Stimulated activated naive B cell treated with anti-CD40 and anti-IgM and Interleukin-4, amounts not matched to agents 10 μg/mL and 1 μg/mL and 100 μg/mL, for 72 hours (primary cell): ENCODE data around the gene TMX2.
"Not testable (repeated sequence)": the region's sequence is repeated elsewhere in the genome, so short reads cannot be mapped to it uniquely, and the experiment has no call there.

Experiments used
- ATAC-seq, 2 donors: fragments of 150-1000 bp; cut with Tn5 transposase; replicated peaks; 2 replicates each; pipeline ENCODE4 v1.10.0; 2021; ENCODE audit warnings: moderate library complexity in 1 of 2
- DNase-seq: peaks from one replicate; pipeline ENCODE4 v3.0.0; 2021
- H3K27ac Mint-ChIP-seq: one replicate; pipeline ENCODE4 v1.8.0; 2022; ENCODE audit warnings: mild to moderate bottlenecking, mixed read lengths
- H3K27me3 Mint-ChIP-seq, 2 donors: one replicate each; pipeline ENCODE4 v1.8.0; 2022; ENCODE audit warnings: mixed read lengths in 2 of 2
- H3K36me3 Mint-ChIP-seq, 2 donors: one replicate each; pipeline ENCODE4 v1.8.0; 2022; ENCODE audit warnings: mixed read lengths in 2 of 2, mild to moderate bottlenecking in 1 of 2
- H3K4me1 Mint-ChIP-seq, 2 donors: one replicate each; pipeline ENCODE4 v1.8.0; 2022; ENCODE audit warnings: mixed read lengths in 2 of 2, mild to moderate bottlenecking in 1 of 2
- H3K4me3 Mint-ChIP-seq, 2 donors: one replicate each; pipeline ENCODE4 v1.8.0; 2022; ENCODE audit warnings: mild to moderate bottlenecking in 2 of 2, mixed read lengths in 2 of 2, moderate library complexity in 1 of 2
- H3K9me3 Mint-ChIP-seq, 2 donors: one replicate each; pipeline ENCODE4 v1.8.0; 2022; ENCODE audit warnings: mixed read lengths in 2 of 2, mild to moderate bottlenecking in 1 of 2

Gene TMX2, protein sequence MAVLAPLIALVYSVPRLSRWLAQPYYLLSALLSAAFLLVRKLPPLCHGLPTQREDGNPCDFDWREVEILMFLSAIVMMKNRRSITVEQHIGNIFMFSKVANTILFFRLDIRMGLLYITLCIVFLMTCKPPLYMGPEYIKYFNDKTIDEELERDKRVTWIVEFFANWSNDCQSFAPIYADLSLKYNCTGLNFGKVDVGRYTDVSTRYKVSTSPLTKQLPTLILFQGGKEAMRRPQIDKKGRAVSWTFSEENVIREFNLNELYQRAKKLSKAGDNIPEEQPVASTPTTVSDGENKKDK

GRCh38 chr11:57712256-57713150 lies at the start of gene TMX2:
Gene TMX2, plus strand, starts transcription at chr11:57712593. Its CDS starts 26 bp downstream, at chr11:57712619.
- Mint-ChIP-seq H3K9me3 (no peaks in the 10 kb centered on the region), H3K27me3 (no peaks in the 10 kb centered on the region), H3K4me1 (peaks cover 25 to 40% of the 10 kb centered on the region in 2 donors), H3K4me3 (peak within 1 kb of the TSS; percentile 91 to 99), H3K36me3 (peaks cover 14 to 17% of the 10 kb centered on the region in 2 donors), H3K27ac (peak within 1 kb of the TSS; percentile 99)
- ATAC-seq (peak; percentile 94), DNase-seq (peak; percentile 88)

GRCh38 chr11:57662893-57663292 lies 49.5 kb upstream of the TMX2 start:
- H3K27me3 Mint-ChIP-seq = no peaks in the 10 kb centered on the region
- ATAC-seq (no peak), DNase-seq (no peak)
- no peaks in the 10 kb centered on the region for H3K9me3 Mint-ChIP-seq
- H3K27ac Mint-ChIP-seq = no peak overlapping the region
- H3K4me1 Mint-ChIP-seq = peaks cover 14 to 32% of the 10 kb centered on the region in 2 donors
- H3K4me3 Mint-ChIP-seq = no peak overlapping the region
- peaks cover 16 to 41% of the 10 kb centered on the region in 2 donors for H3K36me3 Mint-ChIP-seq

DNA sequence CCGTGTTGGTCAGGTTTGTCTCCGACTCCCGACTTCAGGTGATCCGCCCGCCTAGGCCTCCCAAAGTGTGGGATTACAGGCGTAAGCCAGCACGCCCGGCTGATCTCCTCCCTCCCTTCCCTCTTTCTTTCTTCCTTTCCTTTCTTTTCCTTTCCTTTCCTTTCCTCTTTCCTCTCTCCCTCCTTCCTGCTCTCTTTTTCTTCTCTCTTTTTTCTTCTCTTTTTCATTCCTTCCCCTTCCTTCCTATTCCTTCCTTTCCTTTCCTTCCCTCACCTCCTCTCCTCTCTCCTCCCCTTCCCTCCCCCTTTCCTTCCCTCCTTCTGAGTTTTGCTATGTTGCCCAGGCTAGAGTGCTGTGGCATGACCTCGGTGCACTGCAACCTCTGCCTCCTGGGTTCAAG lies 48.4 kb upstream of the TMX2 start:
- DNase-seq = no peak
- Mint-ChIP-seq H3K4me1 (peaks cover 9 to 29% of the 10 kb centered on the region in 2 donors), H3K4me3 (no peak overlapping the region), H3K27ac (no peak overlapping the region), H3K36me3 (peaks cover 20 to 41% of the 10 kb centered on the region in 2 donors), H3K9me3 (no peaks in the 10 kb centered on the region), H3K27me3 (no peaks in the 10 kb centered on the region)
- ATAC-seq = no peak

DNA sequence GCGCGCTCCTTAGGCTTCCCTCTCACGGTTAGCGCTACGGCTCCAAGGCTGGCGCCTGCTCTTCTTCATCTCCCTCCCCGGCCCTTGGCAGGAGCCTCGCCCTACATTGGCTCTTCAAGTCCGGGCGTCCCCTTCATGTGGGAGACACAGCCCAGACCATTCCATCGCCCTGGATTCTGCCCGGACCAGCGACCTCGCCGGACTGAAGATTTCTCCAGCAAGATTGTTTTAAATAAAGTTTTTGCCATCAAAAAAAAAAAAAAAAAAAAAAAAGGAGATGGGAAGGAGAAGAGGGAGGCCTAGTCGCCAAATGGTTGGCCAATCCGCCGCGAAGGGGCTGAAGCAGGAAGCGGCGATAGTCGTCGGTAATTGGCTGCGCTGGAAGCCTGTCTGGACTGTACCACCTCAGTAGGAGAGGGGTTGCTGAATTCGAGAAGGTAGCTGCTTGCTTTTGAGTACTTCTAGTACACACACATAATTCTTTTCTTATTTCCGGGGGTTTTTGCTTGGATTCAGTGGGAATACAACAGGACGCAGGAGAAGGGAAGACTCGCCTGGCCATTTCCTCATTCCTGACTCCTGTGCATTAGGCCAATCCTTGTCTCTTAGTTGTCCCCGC lies 45.2 kb upstream of the TMX2 start:
- H3K4me1 Mint-ChIP-seq = peaks cover 18 to 41% of the 10 kb centered on the region in 2 donors
- no peaks in the 10 kb centered on the region for H3K9me3 Mint-ChIP-seq
- H3K27ac Mint-ChIP-seq = peak overlapping the region; percentile 100
- DNase-seq (peak; percentile 92), ATAC-seq (peak; percentile 69 to 73)
- H3K27me3 Mint-ChIP-seq = no peaks in the 10 kb centered on the region
- peak overlapping the region; percentile 98 to 99 for H3K4me3 Mint-ChIP-seq
- H3K36me3 Mint-ChIP-seq = peaks cover 17 to 19% of the 10 kb centered on the region in 2 donors

DNA sequence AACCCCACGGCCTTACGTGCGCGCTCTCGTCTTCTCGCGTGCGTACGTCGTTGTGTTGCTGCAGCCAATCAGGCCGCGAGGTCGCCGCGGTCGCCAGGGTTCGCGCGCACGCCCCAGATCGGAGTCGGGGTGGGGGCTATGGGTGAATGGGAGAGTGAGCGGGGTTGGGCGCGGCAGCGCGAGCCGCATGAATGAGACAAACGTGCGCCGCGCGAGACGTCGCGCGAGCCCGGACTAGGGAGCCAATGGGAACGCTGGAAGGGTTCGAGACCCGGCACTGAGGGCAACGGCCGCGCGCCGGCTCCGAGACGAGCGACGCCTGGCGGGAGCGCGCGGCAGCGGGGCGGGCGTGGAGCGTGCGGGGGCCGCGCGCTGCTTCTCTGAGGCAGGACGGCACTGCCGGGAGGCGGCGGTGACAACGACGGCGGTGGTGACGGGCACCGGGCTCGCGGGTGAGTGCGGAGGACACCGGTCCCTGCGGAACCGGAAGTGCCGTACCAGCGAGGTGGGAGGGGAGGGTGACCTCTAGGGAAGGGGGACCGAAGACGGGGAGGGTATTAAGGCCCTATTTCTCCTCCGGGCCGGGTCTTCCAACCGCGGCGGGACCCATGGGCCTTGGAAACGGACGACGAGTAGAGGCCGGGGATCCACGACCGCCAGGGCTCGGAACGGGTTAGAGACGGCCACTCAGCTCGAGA lies 44.5 kb upstream of the TMX2 start, which contains the start of gene ZDHHC5:
Gene ZDHHC5, plus strand, starts transcription at position 379 of the 698 bp plus-strand sequence. CDS start 4,977 bp downstream, outside the sequence.
- Mint-ChIP-seq H3K27me3 (no peaks in the 10 kb centered on the region), H3K27ac (peak within 1 kb of the TSS; percentile 100), H3K9me3 (no peaks in the 10 kb centered on the region), H3K36me3 (peaks cover 16 to 17% of the 10 kb centered on the region in 2 donors), H3K4me3 (peak within 1 kb of the TSS; percentile 98 to 99), H3K4me1 (peaks cover 19 to 37% of the 10 kb centered on the region in 2 donors)
- ATAC-seq (peak; percentile 88), DNase-seq (peak; percentile 100)

DNA sequence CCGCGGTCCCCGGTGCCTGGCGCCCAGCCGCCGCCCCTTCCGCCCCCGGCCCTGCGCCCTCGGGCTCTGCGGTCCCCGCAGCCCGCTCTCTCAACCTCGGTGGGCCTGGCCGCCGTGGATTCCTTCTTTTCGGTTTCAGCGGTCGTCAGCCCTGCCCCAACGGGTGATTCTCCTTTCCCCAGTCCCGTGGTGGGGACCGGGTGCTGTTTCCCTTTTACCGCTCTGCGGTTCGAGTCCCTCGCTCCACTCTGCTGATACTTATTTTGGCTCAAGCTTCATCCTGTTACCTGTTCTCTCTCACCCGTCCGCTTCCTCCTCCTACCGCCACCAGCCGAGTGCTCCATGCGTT lies 44.0 kb upstream of the TMX2 start:
- Mint-ChIP-seq H3K27ac (peak overlapping the region; percentile 100), H3K9me3 (no peaks in the 10 kb centered on the region), H3K4me1 (peaks cover 22 to 40% of the 10 kb centered on the region in 2 donors), H3K36me3 (peaks cover 20 to 22% of the 10 kb centered on the region in 2 donors), H3K4me3 (peak overlapping the region; percentile 98 to 99), H3K27me3 (no peaks in the 10 kb centered on the region)
- DNase-seq (peak; percentile 43), ATAC-seq (peak; percentile 13 to 15)

GRCh38 chr11:57674251-57674650 lies 38.1 kb upstream of the TMX2 start:
- H3K9me3 Mint-ChIP-seq = no peaks in the 10 kb centered on the region
- peaks cover 29 to 43% of the 10 kb centered on the region in 2 donors for H3K36me3 Mint-ChIP-seq
- H3K4me1 Mint-ChIP-seq = peaks cover 29 to 59% of the 10 kb centered on the region in 2 donors
- no peak for ATAC-seq
- H3K27me3 Mint-ChIP-seq = no peaks in the 10 kb centered on the region
- no peak for DNase-seq
- H3K27ac Mint-ChIP-seq = peak overlapping the region; percentile 66
- H3K4me3 Mint-ChIP-seq = no peak overlapping the region

DNA sequence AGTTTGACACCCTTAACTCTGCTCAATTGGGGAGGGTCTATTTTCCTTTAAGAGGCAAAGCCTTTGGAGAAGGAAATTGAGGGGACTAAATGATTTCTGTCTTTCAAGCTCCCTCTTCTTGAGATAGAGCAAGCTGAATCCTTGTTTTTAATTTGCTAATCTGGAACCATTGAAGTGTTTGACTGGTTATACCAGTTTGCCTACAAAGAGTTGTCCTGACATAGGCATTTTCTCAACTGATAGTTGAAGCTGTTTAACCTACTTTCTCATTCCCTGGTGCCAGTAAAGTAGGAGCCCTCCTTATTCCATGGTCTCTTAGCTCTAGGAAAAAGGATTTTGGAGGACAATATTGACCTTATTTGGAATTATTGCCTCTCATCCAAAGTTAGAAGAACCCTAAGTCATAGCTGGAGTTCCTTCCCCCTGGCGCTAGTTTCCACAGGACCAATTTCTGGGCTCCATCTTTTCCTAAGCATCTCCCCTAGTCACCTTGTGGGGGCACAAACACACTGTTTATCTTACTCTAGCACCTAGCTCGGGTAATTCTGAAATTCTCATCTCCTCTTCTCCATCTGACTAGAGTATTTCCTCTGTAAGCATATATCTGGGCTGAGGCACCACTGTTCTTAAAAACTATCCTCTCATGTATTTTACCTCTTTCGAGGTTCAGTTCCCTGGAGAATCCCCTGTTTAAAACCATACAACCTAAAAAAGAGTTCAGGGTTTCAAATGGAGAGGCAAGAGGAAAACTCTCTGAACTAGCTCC lies 37.0 kb upstream of the TMX2 start:
- peak in 1 of 2 donors; percentile 53 for ATAC-seq
- DNase-seq = no peak
- H3K27ac Mint-ChIP-seq = peak overlapping the region; percentile 77
- no peaks in the 10 kb centered on the region for H3K27me3 Mint-ChIP-seq
- peaks cover 33 to 43% of the 10 kb centered on the region in 2 donors for H3K36me3 Mint-ChIP-seq
- peaks cover 22 to 55% of the 10 kb centered on the region in 2 donors for H3K4me1 Mint-ChIP-seq
- H3K9me3 Mint-ChIP-seq = no peaks in the 10 kb centered on the region
- no peak overlapping the region for H3K4me3 Mint-ChIP-seq

DNA sequence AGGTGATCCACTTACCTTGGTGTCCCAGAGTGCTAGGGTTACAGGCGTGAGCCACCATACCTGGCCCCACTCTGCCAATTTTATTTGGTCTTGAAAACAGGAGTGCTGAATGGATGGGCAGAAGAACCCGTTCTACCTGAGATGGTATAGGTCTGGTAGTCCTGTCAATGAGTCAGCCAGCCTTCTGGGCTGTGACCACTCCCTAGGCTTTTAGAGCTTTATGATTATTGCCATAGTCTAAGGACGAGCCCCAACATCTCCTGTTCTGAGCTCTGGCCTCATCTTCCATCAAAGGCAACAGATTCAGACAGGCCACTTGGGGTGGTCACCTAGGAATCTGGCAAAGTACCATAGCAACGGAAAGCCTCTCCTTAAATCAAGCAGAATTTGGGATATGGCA lies 33.0 kb upstream of the TMX2 start:
- Mint-ChIP-seq H3K4me1 (peaks cover 22 to 55% of the 10 kb centered on the region in 2 donors), H3K27me3 (no peaks in the 10 kb centered on the region), H3K36me3 (peaks cover 37 to 55% of the 10 kb centered on the region in 2 donors), H3K27ac (no peak overlapping the region), H3K9me3 (no peaks in the 10 kb centered on the region), H3K4me3 (no peak overlapping the region)
- ATAC-seq (no peak), DNase-seq (no peak)

- DNase-seq (no peak), ATAC-seq (no peak)
- Mint-ChIP-seq H3K27ac (no peak overlapping the region), H3K27me3 (no peaks in the 10 kb centered on the region), H3K4me3 (no peak overlapping the region), H3K36me3 (peaks cover 45 to 62% of the 10 kb centered on the region in 2 donors), H3K4me1 (peaks cover 19 to 50% of the 10 kb centered on the region in 2 donors), H3K9me3 (no peaks in the 10 kb centered on the region)
Measured at GRCh38 chr11:57680552-57680874, 31.9 kb upstream of the TMX2 start.

- H3K4me3 Mint-ChIP-seq = no peak overlapping the region
- no peak overlapping the region for H3K27ac Mint-ChIP-seq
- H3K4me1 Mint-ChIP-seq = peaks cover 15 to 44% of the 10 kb centered on the region in 2 donors
- DNase-seq (no peak), ATAC-seq (no peak)
- peaks cover 48 to 59% of the 10 kb centered on the region in 2 donors for H3K36me3 Mint-ChIP-seq
- H3K9me3 Mint-ChIP-seq = no peaks in the 10 kb centered on the region
- no peaks in the 10 kb centered on the region for H3K27me3 Mint-ChIP-seq
Measured at GRCh38 chr11:57681168-57681567, 31.2 kb upstream of the TMX2 start.

DNA sequence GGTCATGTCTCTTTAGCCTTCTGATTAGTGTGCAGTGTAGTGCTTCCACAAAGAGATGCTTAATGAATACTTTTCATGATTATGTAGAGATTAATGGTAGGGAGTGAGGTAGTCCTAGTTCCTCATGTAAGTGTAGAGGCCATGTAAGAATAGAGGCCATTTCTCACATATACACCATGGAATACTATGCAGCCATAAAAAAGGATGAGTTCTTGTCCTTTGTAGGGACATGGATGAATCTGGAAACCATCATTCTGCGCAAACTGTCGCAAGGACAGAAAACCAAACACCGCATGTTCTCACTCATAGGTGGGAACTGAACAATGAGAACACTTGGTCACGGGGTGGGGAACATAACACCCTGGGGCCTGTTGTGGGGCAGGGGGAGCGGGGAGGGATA lies 21.9 kb upstream of the TMX2 start:
- peaks cover 32 to 48% of the 10 kb centered on the region in 2 donors for H3K36me3 Mint-ChIP-seq
- not testable (repeated sequence) for DNase-seq, H3K4me3 Mint-ChIP-seq, H3K27me3 Mint-ChIP-seq, H3K4me1 Mint-ChIP-seq, H3K9me3 Mint-ChIP-seq, H3K27ac Mint-ChIP-seq, ATAC-seq

DNA sequence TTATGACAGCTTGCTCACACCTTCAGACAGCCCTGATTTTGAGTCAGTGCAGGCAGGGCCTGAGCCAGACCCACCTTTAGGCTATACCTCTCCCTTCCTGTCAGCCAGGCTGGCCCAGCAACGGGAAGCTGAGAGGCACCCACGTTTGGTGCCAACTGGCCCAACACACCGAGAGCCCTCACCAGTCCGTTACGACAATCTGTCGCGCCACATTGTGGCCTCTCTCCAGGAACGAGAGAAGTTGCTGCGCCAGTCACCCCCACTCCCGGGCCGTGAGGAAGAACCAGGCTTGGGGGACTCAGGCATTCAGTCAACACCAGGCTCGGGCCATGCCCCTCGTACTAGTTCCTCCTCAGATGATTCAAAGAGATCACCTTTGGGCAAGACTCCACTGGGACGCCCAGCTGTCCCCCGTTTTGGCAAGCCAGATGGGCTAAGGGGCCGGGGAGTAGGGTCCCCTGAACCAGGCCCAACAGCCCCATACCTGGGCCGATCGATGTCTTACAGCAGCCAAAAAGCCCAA lies 13.5 kb upstream of the TMX2 start:
- DNase-seq = no peak
- Mint-ChIP-seq H3K27ac (no peak overlapping the region), H3K4me1 (no peaks in the 10 kb centered on the region), H3K9me3 (no peaks in the 10 kb centered on the region), H3K27me3 (no peaks in the 10 kb centered on the region), H3K36me3 (peaks cover 32 to 33% of the 10 kb centered on the region in 2 donors), H3K4me3 (no peak overlapping the region)
- no peak for ATAC-seq
